Right lobe of liver (tissue), 6 donors: ENCODE results near the gene CFLAR. TPM values are rescaled to one million over a fixed set of nuclear protein-coding genes. Genes with fewer than 3 reads are reported as not detected.

Source experiments
- ATAC-seq, 4 donors: fragments of 200-7000 bp; cut with Tn5 transposase; one replicate each; pipeline ENCODE4 v1.9.1; 2020; ENCODE audit warnings: mild to moderate bottlenecking in 4 of 4, moderate library complexity in 4 of 4
- DNase-seq, 3 donors: peaks; one replicate each; pipeline ENCODE4 v3.0.0-alpha.2; 2020
- H3K27ac ChIP-seq, 3 donors: fragments of 200-600 bp; one replicate each; pipeline ENCODE4 v1.8.0; 2022
- H3K27me3 ChIP-seq, 2 donors: fragments of 200-600 bp; one replicate each; pipeline ENCODE4 v1.8.0; 2022
- H3K36me3 ChIP-seq, 4 donors: fragments of 200-600 bp; sonication (generic) in 1 of 4; one replicate each; pipeline versions ENCODE4 v1.5.1 to v1.8.0; 2017 to 2022; ENCODE audit warnings: control low read depth in 1 of 4
- H3K4me1 ChIP-seq, 4 donors: fragments of 200-600 bp; sonication (generic) in 1 of 4; one replicate each; pipeline versions ENCODE4 v1.5.1 to v1.8.0; 2017 to 2022; ENCODE audit warnings: control low read depth in 1 of 4
- H3K4me3 ChIP-seq, 3 donors: fragments of 200-600 bp; one replicate each; pipeline ENCODE4 v1.8.0; 2022
- H3K9me3 ChIP-seq, 4 donors: fragments of 200-600 bp; sonication (generic) in 1 of 4; one replicate each; pipeline versions ENCODE4 v1.5.1 to v1.8.0; 2017 to 2022; ENCODE audit warnings: control low read depth in 1 of 4
- CTCF ChIP-seq, 4 donors: fragments of 200-600 bp in 3 of 4; fragments of 450-650 bp in 1 of 4; IDR thresholded peaks; one replicate each; pipeline versions ENCODE4 v1.5.1 to v1.8.0; 2016 to 2022; ENCODE audit warnings: antibody characterized with exemption in 4 of 4, mild to moderate bottlenecking in 2 of 4
- POLR2A ChIP-seq: fragments of 450-650 bp; IDR thresholded peaks from one replicate; pipeline ENCODE4 v1.6.1; 2017; ENCODE audit warnings: antibody characterized with exemption, mild to moderate bottlenecking
- WGBS: methylation state at CpG from one replicate; pipeline ENCODE4 v1.1.6; 2018; ENCODE audit warnings: low coverage, low lambda C conversion rate; ENCODE audit not compliant: insufficient coverage; ENCODE audit errors: missing lambda C conversion rate; 5-methylcytosine and 5-hydroxymethylcytosine counted together
- intact Hi-C, 2 donors: fragments of 100-400 bp; cut with DNase I; formaldehyde crosslinking; loops; one replicate each; pipeline versions ENCODE4 v1.11.2 to v1.14.1; 2022
- total RNA-seq, 6 experiments: library from RNA; depleted of rRNA in 2 of 6; stranded (reverse); fragments of >200 nt in 2 of 6; fragmentation: NEBNext Ultra II Directional in 3 of 6; extraction: Animal tissue kit (Norgen Biotek cat#: 25700) in 3 of 6; gene quantifications; one replicate each; pipeline versions ENCODE4 v1.1.0 to v1.2.4, GENCODE V29; 2016 to 2023
- donor health status: DM: no; HTN: yes; CAD: no.
- donor health status: DM: no; HTN: no; CAD: no.
- donor health status: DM: no; HTN: no; CAD: no.
- donor health status: DM: no; HTN: yes; CAD: no.
- donor health status: DM: no; HTN: yes; CAD: no.

Gene CFLAR
- total RNA-seq, 6 experiments from 2014 or later: 50.2 to 85.4 (median 66.3) TPM

- H3K9me3 ChIP-seq: no peaks in the 10 kb centered on the region
- 73% methylated on average over 6 of the region's 6 CpGs for WGBS
- intact Hi-C loops: loop anchor here in 1 of 2 donors (10.0 kb wide), 1 partner anchor 117 kb away; no protein-coding TSS in a partner anchor
- peak in 1 of 4 donors; percentile 13 for ATAC-seq
- H3K27me3 ChIP-seq: no peaks in the 10 kb centered on the region
- no peaks in the 10 kb centered on the region for H3K4me1 ChIP-seq
- TF ChIP-seq POLR2A (no peak), CTCF (IDR thresholded peaks at IDR 0.05) (no peak)
- H3K36me3 ChIP-seq: peaks cover 0 to 3% (median 0%) of the 10 kb centered on the region in 4 donors
- DNase-seq: no peak
- H3K4me3 ChIP-seq: no peak overlapping the region
- no peak overlapping the region for H3K27ac ChIP-seq
Measured at GRCh38 chr2:201171259-201171814, 55.4 kb downstream of the CFLAR start.

GRCh38 chr2:201172279-201172678, 56.3 kb downstream of the CFLAR start:
- Histone ChIP-seq H3K36me3 (peaks cover 0 to under 1% (median 0%) of the 10 kb centered on the region in 4 donors), H3K4me1 (no peaks in the 10 kb centered on the region), H3K9me3 (no peaks in the 10 kb centered on the region), H3K27ac (no peak overlapping the region), H3K4me3 (no peak overlapping the region), H3K27me3 (no peaks in the 10 kb centered on the region)
- intact Hi-C loops: loop anchor here in 1 of 2 donors (10.0 kb wide), 1 partner anchor 117 kb away; no protein-coding TSS in a partner anchor
- no peak for TF ChIP-seq CTCF (IDR thresholded peaks at IDR 0.05)
- no peak for TF ChIP-seq POLR2A
- ATAC-seq (peak; percentile 44 to 57 (median 47)), DNase-seq (no peak)
- WGBS: 29% methylated on average over 2 of the region's 2 CpGs

- WGBS: 67% methylated on average over 1 of the region's 1 CpG
- H3K4me3 ChIP-seq: no peak overlapping the region
- H3K36me3 ChIP-seq: no peaks in the 10 kb centered on the region
- H3K9me3 ChIP-seq: no peaks in the 10 kb centered on the region
- ATAC-seq (no peak), DNase-seq (no peak)
- H3K27ac ChIP-seq: no peak overlapping the region
- intact Hi-C loops: loop anchor here (5.0 to 10.0 kb wide), 3 partner anchors 102 to 272 kb away; partner anchors contain the start of genes HYCC2 (in 1 of the 2) and NDUFB3 (in 1 of the 2)
- no peaks in the 10 kb centered on the region for H3K4me1 ChIP-seq
- TF ChIP-seq CTCF (IDR thresholded peaks at IDR 0.05) (no peak), POLR2A (no peak)
- H3K27me3 ChIP-seq: no peaks in the 10 kb centered on the region
Measured at GRCh38 chr2:201174687-201175086, 58.7 kb downstream of the CFLAR start.

GRCh38 chr2:201176081-201176481, 60.1 kb downstream of the CFLAR start:
- H3K27ac ChIP-seq: no peak overlapping the region
- 29% methylated on average over 6 of the region's 6 CpGs for WGBS
- no peaks in the 10 kb centered on the region for H3K27me3 ChIP-seq
- H3K36me3 ChIP-seq: no peaks in the 10 kb centered on the region
- intact Hi-C loops: loop anchor here (5.0 to 10.0 kb wide), 3 partner anchors 104 to 274 kb away; partner anchors contain the start of genes HYCC2 (in 1 of the 2) and NDUFB3 (in 1 of the 2)
- TF ChIP-seq POLR2A (no peak), CTCF (IDR thresholded peaks at IDR 0.05) (no peak)
- no peaks in the 10 kb centered on the region for H3K9me3 ChIP-seq
- H3K4me3 ChIP-seq: no peak overlapping the region
- no peaks in the 10 kb centered on the region for H3K4me1 ChIP-seq
- ATAC-seq (no peak), DNase-seq (no peak)
